HepG2 (cell line): ENCODE data around the gene SPN. TPM values are rescaled to one million over a fixed set of nuclear protein-coding genes. Genes with fewer than 3 reads are reported as not detected.

Experiments used
- BATF2 ChIP-seq: sonication (generic); formaldehyde crosslinking; IDR thresholded peaks from 2 replicates; pipeline ENCODE4 v1.8.0; 2022; ENCODE audit warnings: mild to moderate bottlenecking, missing genetic modification reagents, moderate library complexity
- BRD4 ChIP-seq: sonication (generic); formaldehyde crosslinking; IDR thresholded peaks from 2 replicates; pipeline ENCODE4 v1.4.0; 2020; ENCODE audit warnings: missing genetic modification reagents
- CTCF ChIP-seq: sonication (generic); formaldehyde crosslinking; IDR thresholded peaks from 2 replicates; pipeline ENCODE4 v1.5.0; 2020; ENCODE audit warnings: mild to moderate bottlenecking, missing genetic modification reagents, moderate library complexity
- ETV6 ChIP-seq: sonication (generic); formaldehyde crosslinking; conservative IDR thresholded peaks from 2 replicates; pipeline ENCODE4 v1.4.0; 2020; ENCODE audit warnings: missing genetic modification reagents
- FOSL1 ChIP-seq: sonication (generic); formaldehyde crosslinking; IDR thresholded peaks from 2 replicates; pipeline ENCODE4 v1.9.0; 2021; ENCODE audit warnings: missing genetic modification reagents, borderline replicate concordance
- GABPB1 ChIP-seq: IDR thresholded peaks from 2 replicates; pipeline ENCODE4 v1.6.1; 2016; ENCODE audit warnings: mild to moderate bottlenecking, missing genetic modification reagents, moderate library complexity, missing compliant biosample characterization
- HMGXB4 ChIP-seq, 2 experiments: sonication (generic) in 1 of 2; formaldehyde crosslinking in 1 of 2; IDR thresholded peaks; 2 replicates each; pipeline versions ENCODE4 v1.4.0 to v1.6.1; 2018 to 2020; ENCODE audit warnings: missing genetic modification reagents in 2 of 2, borderline replicate concordance in 1 of 2, low read depth in 1 of 2, mild to moderate bottlenecking in 1 of 2, missing biosample characterization in 1 of 2
- TGIF2 ChIP-seq: IDR thresholded peaks from 2 replicates; pipeline ENCODE4 v1.6.1; 2016; ENCODE audit warnings: control low read depth, missing compliant biosample characterization
- YY1 ChIP-seq: IDR thresholded peaks from 2 replicates; pipeline ENCODE4 v1.6.1; 2011; ENCODE audit warnings: low read length, low read depth, moderate library complexity, mild to moderate bottlenecking; ENCODE audit not compliant: insufficient read depth, insufficient replicate concordance
- ZFAT ChIP-seq: sonication (generic); formaldehyde crosslinking; conservative IDR thresholded peaks from 2 replicates; pipeline ENCODE4 v1.8.1; 2023; ENCODE audit warnings: missing genetic modification reagents, inconsistent platforms
- ZFP36L1 ChIP-seq: sonication (generic); formaldehyde crosslinking; IDR thresholded peaks from 2 replicates; pipeline ENCODE4 v1.8.0; 2022; ENCODE audit warnings: mild to moderate bottlenecking, missing genetic modification reagents, moderate library complexity
- ZNF225 ChIP-seq: sonication (generic); formaldehyde crosslinking; IDR thresholded peaks from 2 replicates; pipeline ENCODE4 v1.4.0; 2020; ENCODE audit warnings: mild to moderate bottlenecking, missing genetic modification reagents
- ZNF513 ChIP-seq: sonication (generic); formaldehyde crosslinking; conservative IDR thresholded peaks from 2 replicates; pipeline ENCODE4 v1.5.0; 2020; ENCODE audit warnings: missing genetic modification reagents
- ZNF724P ChIP-seq: sonication (generic); formaldehyde crosslinking; IDR thresholded peaks from 2 replicates; pipeline ENCODE4 v1.8.0; 2022; ENCODE audit warnings: missing genetic modification reagents, borderline replicate concordance
- polyA plus RNA-seq, 8 experiments: library from polyadenylated mRNA; depleted of rRNA in 3 of 8; stranded (reverse) in 7 of 8; unstranded in 1 of 8; fragments of >200 nt; fragmentation: Illumina TruSeq in 4 of 8; extraction: Trizol in 4 of 8; gene quantifications; 2 replicates each; pipeline versions ENCODE4 v1.2.1 to v1.2.3, GENCODE V29; 2011 to 2016; ENCODE audit warnings: low read depth in 4 of 8, missing spikeins in 1 of 8, mixed read lengths in 1 of 8; ENCODE audit not compliant: insufficient read depth in 1 of 8
- total RNA-seq, 5 experiments: library from RNA; depleted of rRNA; stranded (reverse); fragments of >200 nt; fragmentation: Illumina TruSeq; extraction: Trizol; gene quantifications; 2 replicates each; pipeline ENCODE4 v1.2.3, GENCODE V29; 2016; ENCODE audit warnings: low read depth in 1 of 5
- TF ChIP-seq, protein P1 (sequence below): sonication (generic); formaldehyde crosslinking; IDR thresholded peaks from 2 replicates; pipeline ENCODE4 v1.5.1; 2020; ENCODE audit warnings: mild to moderate bottlenecking, missing genetic modification reagents, moderate library complexity
- TF ChIP-seq, protein P2 (sequence below): sonication (generic); formaldehyde crosslinking; IDR thresholded peaks from 2 replicates; pipeline ENCODE4 v1.4.0; 2020; ENCODE audit warnings: missing genetic modification reagents, borderline replicate concordance

The SPN gene
- total and polyA plus RNA-seq, 2 of the 13 experiments (the other 11 are each of a cell fraction or from before 2014, with no cell fraction given) = 0.22 to 1.6 TPM

- TF ChIP-seq ZNF513 (CRISPR knock-in tag) (no peak), ZNF225 (CRISPR knock-in tag) (no peak), FOSL1 (CRISPR knock-in tag) (no peak), GABPB1 (CRISPR knock-in tag) (peak; percentile 20; the same call in 1 of the 2 replicates), CTCF (peak; percentile 41; the same call in 1 of the 2 replicates), YY1 (no peak), ZNF724P (CRISPR knock-in tag) (0 out of 2 replicates have a peak, but pooled peaks have one; percentile 15), ZFP36L1 (CRISPR knock-in tag) (no peak), HMGXB4 (CRISPR knock-in tag; IDR thresholded peaks at IDR 0.05; ENCODE audit: borderline replicate concordance in 1 of 2, low read depth in 1 of 2) (0 out of 4 replicates have a peak, but pooled peaks of 1 of the 2 experiments have one; percentile 35), BATF2 (CRISPR knock-in tag) (no peak), ETV6 (CRISPR knock-in tag) (no peak), BRD4 (no peak), ZFAT (CRISPR knock-in tag) (no peak), TGIF2 (CRISPR knock-in tag) (0 out of 2 replicates have a peak, but pooled peaks have one; percentile 34)
- TF ChIP-seq, protein P1, sequence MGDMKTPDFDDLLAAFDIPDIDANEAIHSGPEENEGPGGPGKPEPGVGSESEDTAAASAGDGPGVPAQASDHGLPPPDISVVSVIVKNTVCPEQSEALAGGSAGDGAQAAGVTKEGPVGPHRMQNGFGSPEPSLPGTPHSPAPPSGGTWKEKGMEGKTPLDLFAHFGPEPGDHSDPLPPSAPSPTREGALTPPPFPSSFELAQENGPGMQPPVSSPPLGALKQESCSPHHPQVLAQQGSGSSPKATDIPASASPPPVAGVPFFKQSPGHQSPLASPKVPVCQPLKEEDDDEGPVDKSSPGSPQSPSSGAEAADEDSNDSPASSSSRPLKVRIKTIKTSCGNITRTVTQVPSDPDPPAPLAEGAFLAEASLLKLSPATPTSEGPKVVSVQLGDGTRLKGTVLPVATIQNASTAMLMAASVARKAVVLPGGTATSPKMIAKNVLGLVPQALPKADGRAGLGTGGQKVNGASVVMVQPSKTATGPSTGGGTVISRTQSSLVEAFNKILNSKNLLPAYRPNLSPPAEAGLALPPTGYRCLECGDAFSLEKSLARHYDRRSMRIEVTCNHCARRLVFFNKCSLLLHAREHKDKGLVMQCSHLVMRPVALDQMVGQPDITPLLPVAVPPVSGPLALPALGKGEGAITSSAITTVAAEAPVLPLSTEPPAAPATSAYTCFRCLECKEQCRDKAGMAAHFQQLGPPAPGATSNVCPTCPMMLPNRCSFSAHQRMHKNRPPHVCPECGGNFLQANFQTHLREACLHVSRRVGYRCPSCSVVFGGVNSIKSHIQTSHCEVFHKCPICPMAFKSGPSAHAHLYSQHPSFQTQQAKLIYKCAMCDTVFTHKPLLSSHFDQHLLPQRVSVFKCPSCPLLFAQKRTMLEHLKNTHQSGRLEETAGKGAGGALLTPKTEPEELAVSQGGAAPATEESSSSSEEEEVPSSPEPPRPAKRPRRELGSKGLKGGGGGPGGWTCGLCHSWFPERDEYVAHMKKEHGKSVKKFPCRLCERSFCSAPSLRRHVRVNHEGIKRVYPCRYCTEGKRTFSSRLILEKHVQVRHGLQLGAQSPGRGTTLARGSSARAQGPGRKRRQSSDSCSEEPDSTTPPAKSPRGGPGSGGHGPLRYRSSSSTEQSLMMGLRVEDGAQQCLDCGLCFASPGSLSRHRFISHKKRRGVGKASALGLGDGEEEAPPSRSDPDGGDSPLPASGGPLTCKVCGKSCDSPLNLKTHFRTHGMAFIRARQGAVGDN (CRISPR knock-in tag) = peak; percentile 45
- TF ChIP-seq, protein P2, sequence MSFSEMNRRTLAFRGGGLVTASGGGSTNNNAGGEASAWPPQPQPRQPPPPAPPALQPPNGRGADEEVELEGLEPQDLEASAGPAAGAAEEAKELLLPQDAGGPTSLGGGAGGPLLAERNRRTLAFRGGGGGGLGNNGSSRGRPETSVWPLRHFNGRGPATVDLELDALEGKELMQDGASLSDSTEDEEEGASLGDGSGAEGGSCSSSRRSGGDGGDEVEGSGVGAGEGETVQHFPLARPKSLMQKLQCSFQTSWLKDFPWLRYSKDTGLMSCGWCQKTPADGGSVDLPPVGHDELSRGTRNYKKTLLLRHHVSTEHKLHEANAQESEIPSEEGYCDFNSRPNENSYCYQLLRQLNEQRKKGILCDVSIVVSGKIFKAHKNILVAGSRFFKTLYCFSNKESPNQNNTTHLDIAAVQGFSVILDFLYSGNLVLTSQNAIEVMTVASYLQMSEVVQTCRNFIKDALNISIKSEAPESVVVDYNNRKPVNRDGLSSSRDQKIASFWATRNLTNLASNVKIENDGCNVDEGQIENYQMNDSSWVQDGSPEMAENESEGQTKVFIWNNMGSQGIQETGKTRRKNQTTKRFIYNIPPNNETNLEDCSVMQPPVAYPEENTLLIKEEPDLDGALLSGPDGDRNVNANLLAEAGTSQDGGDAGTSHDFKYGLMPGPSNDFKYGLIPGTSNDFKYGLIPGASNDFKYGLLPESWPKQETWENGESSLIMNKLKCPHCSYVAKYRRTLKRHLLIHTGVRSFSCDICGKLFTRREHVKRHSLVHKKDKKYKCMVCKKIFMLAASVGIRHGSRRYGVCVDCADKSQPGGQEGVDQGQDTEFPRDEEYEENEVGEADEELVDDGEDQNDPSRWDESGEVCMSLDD = no peak
Observed at GRCh38 chr16:29674188-29674587, 11.1 kb downstream of the SPN start (continued).
